CD4-positive, alpha-beta T cell treated with Interferon gamma for 1 hour (primary cell): ENCODE data around the gene SDK2.
A peak's percentile ranks its signal among the peaks of the same experiment; 100 is the strongest.

Experiments used
- DNase-seq: peaks from one replicate; pipeline ENCODE4 v3.0.0-alpha.2; 2020

The SDK2 gene

DNA sequence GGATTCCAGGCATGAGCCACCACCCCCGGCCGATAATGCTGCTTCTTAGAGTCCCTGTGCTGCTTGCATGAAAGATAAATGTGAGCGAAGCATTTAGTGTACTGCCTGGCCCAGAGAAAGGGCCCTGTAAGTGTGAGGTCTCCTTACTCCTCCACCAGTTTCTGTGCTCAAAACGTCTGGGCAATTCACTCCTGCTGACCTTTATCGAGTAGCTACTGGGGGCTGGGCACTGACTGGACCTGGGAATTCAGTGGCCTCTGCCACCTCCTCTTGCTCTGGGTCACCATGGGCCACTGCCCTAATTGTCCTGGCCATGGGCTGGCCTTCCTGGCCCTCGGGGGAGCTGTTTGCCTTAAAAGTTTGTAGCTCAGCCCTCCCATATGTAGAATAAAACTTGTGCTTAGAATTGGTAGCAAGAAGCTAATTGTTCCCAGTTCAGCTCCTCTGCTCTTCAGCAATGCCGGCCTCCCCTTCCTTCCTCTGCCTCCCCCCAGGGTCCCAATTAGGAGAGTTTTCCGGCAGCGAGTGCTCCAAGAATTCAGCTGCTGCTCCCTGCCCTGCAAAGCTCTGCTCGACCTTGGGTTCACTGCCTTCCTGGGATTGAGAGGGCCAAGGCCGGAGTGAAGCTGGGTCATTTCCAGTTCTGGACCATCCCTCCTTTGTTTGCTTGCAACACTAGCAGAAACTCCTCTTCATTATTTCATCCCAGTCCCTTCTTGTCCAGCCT lies 233.5 kb downstream of the SDK2 start:
- DNase-seq, result no peak

DNA sequence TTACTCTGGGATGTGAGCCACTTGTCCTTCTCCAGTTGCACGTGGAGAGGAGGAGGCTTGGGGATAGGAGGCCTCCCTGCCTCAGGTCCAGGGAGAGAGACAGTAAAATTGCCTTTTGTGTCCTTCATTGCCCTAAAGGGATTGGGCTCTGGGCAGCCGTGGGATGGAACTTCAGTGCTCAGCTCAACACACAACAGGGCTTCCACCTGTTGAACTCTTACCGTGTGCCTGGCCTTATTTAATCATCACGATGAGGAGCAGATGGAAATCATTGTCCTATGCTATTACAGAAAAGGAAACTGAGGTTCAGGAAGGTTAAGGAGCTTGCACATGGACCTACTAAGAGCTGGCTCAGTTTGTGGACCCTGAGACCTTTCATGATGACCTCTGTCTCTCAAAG lies 240.0 kb downstream of the SDK2 start:
- DNase-seq, result no peak

DNA sequence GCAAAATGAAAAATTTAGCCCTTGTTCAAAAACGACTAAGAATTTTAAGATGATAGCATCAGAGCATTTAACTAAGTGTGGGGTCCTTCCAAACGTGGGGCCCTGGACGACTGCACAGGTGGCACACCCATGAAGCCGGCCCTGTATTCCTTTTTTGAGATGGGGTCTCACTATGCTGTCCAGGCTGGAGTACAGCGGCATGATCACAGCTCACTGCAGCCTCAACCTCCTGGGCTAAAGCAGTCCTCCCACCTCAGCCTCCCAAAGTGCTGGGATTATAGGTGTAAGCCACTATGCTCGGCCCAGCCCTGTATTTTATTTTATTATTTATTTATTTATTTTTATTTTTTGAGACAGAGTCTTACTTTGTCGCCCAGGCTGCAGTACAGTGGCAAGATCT lies 241.8 kb downstream of the SDK2 start:
- DNase-seq, result no peak

DNA sequence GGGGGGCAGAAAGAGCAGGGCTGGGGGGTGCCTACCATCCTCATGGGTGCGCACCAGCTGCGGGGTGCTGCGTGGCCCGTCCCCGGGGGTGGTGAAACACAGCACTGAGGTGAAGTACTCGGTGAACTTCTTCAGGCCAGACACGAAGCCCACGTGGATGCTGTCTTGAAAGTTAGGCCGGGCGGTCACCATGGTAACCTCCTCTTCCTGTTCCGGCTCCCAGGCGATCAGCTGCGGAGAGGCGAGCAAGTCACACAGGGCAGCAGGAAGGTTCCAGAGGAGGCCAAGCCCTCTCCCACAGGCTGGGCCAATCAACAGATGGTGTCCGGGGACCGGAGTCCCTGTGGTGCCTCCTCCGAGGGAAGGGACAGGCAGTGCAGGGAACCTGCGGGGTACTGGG lies 242.3 kb downstream of the SDK2 start:
- DNase-seq, result peak; percentile 22

DNA sequence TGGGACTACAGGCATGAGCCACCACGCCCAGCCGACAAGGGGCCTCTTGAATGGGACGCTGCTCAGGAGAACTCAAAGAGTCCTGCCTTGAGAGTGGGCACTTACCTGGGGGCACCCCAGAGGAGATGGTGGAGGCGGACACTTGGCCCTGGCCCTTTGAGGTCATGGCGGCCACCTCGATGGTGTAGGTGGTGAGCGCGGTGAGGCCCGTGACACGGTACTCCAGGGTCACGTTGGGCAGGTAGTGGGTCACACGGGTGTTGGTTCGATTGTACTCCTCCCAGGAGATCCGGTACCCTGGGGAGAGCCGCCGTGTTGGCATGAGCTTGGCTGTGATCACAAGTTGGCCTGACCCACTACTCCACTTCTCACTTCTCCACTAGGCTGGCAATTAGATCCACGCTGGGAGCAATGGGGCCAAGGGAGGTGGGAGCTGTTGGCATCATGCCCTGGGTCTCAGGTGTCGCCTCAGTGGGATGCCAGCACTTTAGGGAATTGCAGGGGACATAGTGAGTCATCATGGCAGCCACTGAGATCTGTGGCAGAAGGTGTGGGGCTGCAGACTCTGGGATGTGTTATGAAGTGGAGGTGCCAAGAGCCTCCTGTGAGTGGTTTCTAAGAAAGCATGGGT lies 243.2 kb downstream of the SDK2 start:
- no peak for DNase-seq

DNA sequence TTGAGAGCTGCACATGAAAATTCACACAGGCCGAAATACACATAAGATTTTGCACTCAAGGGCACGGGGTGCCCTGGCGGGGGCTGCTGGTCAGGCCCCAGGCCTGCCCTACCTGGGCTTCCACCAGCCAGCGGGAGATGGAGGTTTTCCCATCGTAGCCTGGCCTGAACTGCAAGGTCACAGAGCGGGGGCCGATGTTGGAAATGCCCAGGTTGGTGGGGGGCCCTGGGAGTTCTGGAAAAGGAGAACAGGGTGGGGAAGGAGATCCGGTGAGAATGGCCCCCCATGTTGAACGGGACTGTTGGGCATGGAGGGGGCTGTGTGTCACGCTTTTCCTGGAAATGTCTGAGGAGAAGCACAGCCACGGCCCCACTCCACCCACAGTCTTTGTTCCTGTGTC lies 245.2 kb downstream of the SDK2 start:
- no peak for DNase-seq

DNA sequence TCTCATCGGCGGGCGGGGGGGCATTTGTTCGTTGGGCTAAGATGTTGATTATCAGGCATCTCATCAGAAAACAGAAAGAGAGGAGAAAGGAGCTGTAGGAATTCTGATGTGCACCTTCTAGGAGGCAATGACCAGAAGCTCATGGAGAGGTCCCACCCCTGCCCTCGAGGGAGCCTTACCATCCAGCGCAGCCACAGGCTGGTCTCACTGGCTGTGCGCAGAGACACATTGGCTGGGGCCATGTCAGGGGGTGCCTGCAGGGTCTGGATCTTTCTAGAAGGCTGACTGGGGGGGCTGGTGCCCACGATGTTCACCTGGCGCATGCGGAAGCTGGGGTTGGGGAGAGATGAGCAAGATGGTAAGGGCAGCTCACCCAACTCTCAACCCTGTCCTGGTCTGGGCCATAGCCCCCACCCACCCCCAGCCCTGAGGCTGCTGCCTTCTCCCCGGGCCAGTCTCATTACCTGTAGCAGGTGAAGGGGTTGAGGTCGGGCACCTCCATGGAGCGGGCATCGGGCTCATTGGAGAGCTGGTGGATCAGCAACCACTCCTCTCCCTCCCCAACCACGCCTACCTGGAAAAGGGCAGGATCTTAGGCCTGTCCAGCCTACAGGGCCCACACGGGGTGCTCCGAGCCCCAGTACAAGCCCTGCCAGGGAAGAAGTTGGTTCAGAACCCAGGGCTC lies 246.2 kb downstream of the SDK2 start:
- no peak for DNase-seq

DNA sequence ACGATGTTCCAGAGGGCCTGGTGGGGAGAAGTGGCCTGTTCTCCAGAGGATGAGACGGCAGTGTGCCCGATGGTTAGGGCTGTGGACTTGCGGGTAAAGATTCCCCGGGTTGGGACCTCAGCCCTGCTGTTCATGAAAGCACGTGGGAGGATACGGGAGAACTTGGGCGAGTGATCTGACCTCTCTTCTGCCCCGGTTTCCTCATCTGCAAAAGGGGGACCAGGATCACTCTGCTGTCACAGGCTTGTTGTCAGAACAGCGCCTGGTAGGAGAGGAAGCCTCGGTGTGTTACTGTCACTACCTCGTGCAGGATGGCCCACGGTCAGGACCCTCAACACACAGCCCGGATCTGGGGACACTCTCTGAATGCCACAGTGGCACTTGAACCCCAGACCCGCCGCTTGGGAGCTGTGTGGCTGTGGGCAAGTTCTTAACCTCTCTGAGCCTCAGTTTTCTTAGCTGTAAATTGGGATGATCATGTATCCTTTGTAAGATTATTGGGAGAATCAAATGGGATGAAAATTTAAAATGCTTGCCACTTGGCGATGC lies 246.9 kb downstream of the SDK2 start:
- no peak for DNase-seq

DNA sequence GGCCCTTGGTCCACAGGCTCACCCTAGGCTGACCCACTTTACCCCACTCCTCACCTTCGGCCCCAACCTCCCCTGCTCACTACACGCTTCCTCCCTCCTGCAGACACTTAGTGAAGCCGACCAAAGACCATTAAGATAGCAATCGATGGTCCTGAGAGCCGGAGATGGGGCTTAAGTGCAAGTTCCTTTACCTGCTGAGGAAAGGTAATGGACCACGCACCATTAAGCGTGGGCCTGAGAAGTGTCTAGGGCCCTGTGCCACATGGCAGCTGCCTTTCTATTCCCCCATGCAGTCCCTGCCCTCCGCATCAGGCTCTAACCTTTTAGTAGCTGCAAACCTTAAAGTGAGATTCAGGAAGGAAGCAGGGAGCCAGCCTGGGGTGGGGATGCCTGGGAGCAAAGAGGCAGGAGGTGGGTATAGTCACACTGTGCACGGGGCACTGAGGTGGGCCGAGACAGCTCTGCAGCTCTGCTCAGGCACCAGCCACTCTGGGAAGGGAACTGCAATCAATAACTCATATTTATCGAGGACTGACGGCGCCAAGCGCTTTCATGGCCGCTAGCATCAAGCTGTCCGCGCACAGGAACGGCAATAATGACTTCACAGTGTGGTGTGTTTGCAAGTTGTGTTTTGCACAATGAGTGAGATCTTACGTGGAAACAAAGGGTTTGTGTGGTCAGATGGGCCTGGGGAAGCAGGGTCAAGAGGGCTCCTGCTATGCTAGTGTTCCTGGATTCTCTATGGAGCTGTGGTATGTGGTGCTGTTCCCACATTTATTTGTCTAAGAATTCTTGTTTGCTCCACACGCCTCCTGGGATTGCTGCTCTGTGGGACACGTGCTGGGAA lies 247.6 kb downstream of the SDK2 start:
- no peak for DNase-seq

DNA sequence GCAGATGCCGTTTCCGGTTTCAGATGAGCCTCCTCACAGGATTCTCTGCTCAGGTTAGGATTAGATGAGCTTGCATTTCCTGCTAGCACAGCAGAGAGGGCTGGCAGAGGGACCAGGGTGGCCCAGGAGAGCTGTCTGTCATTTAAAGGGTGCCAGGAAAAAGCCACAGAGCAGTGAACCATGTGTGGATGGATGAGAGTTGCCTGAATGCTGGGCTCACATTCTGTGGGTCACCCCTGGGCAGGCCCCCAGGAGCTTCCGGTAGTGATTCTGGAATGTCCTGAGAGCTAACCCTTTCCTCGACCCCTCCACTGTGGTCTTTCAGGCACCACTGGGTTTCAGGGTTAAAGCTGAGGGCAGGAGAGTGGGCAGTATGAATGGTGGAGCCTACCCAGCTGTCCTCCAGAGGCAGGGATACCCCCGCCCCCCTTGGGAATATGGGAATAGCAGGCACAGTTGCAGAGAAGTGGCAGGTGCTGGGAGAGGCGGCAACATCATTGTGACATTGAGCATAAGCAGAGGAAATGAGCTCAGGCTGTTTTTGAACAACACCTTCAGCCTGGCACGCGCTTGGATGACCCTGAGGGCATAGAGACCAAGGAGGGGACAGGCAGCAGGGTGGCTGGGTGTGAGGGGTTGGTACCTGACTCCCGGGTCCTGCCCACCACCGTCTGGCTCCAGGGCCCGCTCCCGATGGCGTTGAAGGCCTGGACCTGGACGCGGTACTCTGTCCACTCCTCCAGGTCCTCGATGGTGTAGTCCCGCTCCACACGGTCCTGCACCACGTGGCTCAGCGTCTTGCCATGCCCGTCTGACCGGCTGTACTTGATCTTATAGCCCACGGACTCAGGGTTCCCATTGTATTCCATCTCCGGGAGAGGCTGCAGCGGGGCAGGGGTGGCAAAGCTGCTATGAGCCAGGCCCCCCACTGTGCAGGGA lies 249.5 kb downstream of the SDK2 start:
- no peak for DNase-seq

DNA sequence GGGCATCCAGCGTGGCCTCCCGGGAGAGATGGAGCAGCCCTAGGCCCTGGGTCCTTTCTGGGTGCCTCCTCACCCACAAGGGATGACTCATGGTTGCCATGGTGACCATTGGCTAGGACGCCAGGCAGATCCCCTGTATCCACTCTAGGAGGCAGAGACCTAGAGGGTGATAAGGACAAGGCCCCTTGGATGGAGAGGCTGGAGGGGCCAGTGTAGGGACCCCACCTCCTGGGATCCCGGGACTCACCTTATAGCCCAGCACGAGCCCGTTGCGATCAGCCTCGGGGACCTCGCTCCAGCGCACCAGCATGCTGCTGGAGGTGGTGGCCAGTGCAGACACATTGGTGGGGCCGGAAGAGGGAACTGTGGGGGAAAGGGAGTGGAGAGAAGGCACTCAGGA lies 250.3 kb downstream of the SDK2 start:
- no peak for DNase-seq

DNA sequence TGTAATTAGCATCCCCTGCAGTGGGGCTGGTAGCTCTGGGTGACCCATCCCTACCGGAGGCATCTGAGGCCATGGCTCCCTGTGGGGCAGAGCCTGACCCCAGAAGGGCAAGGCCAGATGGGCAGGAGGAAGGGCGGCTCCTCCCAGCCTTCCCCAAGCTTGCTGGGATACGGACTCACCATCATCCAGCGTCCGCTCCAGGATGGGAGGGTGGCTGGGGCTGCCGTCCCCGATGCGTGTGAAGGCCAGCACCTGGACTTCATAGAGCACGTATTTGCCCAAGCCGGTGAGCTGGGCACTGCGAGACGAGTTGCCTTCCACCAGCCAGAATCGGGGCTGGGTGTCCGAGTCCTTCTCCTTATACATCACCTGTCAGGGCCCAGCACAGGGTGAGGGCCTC lies 250.9 kb downstream of the SDK2 start:
- no peak for DNase-seq

DNA sequence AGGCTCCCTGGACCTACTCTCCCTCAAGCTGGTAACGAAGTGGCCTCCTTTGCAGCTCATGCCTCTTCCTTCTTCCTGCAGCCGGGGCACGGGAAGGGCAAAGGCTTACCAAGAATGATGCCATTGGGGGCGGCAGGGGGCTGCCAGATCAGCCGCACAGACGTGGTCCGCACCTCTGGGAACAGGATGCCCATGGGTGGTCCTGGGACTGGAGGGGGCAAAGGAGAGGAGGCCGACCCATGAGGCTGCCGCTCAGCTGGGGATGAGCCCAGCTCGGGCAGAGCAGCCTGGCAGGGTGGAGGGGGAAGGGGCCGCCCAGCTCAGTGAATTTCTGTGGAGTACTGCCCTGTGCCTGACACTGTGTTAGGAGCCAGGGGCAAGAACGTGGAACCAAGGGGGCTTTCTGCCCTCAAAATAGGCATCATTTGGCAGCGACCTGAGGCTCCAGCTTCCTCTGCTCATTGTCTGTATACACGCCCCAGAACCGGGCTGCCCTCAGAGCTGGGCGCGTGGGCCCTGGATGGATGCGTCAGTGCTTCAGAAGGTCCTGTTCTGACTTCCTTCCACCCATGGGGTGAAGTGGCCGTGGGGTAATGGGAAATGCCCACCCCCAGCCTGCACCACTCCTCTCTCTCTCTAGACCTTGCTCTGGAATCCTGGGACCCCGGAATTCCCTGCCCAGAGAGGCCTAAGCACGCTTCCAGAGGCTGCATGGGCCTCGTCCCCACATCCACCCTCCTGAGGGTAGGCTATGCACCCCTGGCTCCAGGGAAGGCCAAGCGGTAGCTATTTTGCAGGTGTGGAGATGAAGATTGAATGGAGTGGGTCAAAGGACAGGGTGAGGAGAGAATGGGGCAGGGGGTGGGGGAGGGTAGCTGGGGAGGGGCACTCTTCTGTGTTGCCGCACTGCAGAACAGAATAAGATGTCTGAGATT lies 252.6 kb downstream of the SDK2 start:
- no peak for DNase-seq

DNA sequence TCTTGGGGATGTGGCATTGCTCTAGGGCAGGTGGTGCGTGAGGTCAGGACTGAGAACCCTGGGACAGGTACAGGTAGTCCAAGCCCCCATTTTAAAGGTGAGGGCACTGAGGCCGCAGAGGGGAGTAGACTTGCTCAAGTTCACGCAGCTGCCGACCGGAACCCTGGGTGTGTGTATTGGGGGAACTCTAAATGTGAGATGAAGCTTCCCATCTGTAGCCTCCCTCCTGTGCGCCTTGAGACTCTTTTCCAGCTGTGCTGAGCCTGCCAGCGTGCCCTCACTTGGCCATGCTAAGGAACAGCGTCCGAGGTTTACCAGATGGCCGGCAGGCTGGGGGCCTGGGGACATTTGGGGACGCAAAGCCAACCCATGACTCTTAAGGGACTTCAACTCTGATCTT lies 253.4 kb downstream of the SDK2 start:
- no peak for DNase-seq

DNA sequence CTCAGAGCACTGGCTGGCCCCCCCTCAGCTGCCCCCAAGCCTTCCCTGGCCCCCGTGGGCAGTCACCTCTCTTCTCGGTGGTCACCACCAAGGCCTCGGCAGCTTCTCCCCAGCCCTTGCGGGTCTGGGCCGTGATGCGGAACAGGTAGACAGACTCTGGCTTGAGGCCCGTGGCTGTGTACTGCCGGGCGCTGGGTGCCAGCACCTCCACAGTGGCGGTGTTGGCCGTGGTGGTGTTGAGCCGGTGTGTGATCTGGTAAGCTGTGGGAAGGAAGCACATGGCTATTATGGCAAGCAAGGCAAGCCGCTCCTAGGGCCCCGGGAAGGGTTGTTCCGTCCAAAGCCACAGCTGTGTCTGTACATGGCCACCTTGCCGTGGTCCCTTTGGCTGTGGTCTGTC lies 254.0 kb downstream of the SDK2 start:
- no peak for DNase-seq

DNA sequence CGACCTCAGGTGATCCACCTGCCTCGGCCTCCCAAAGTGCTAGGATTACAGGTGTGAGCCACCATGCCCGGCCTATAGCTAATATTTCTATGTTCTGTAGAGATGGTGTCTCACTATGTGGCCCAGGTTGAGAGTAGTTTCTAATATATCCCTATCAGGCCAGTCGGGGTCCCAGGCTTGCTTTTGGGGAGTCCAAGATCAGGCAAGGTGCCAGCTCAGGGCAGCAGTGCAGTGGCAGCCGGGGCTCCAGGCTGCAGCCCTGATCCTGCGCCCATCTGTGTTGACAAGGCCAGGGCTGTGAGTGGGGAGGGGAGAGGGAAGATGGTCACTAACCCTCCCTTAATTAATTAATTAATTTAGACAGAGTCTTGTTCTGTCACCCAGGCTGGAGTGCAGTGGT lies 254.8 kb downstream of the SDK2 start:
- DNase-seq, result no peak

DNA sequence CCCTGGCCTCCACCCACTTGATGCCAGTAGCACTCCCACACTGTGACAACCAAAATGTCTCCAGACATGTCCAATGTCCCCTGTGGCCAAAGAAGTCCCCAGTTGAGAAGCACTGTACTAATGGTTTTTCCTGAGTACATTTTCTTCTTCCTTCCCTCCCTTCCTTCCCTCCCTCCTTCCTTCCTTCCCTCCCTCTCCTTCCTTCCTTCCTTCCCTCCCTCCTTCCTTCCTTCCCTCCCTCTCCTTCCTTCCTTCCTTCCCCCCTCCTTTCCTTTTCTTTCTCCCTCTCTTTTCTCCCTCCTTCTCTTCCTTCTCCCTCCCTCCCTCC lies 255.7 kb downstream of the SDK2 start:
- no peak for DNase-seq

DNA sequence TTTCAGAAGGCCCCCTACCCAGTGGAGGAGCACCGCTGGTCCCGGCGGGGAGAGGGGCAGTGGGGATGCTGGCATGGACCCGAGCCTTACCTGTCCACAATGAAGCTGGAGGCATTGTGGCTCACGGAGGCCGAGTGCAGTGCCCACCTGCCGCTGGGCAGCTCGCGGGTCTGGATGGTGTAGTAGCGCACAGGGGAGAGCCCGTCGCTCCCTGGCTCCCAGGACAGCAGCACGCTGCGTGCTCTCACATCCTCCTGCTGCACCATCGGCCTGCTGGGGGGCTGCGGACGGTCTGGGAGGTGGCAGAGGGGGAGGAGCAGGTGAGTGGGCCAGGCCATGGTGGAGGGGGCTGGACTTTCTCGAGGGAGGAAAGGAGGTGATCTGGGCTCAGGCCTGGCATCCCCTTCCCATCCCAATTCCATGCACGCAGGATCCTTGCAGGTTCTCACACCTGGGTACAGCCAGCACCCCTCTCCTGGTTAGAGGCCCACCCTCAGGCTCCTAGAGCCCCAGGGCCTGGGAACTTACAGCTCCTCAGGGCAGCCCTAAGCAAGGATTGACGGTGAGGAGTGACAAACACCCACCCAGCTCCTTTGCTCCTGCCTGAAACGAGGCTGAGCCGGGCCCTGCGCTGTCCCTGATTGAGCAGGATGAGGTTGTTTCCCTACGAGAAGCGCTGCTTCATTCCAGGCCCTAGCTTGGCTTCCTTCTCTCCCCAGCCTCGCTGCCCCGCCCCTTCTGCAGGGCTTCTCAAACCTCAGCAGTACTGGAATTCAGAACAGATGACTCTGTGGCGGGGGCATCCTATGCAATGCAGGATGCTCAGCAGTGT lies 256.3 kb downstream of the SDK2 start:
- DNase-seq, result no peak

DNA sequence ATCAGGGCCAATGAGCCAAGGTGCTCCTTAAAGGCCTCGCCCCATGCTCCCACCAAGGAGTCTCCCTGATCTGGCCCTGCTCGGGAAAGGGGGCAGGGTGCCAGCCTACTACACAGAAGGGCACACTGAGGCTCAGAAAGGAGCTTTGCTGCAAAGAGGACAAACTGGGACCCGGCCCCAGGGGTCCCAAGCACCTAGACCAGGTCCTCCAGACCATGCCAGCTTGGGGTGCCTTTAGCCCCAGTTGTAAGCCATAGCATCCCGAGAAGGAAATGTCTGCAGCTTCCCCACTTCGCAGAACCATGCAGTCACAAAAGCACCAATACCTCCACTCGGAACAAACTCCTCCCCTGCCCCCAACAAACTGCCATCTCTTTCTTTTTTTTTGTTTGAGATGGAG lies 257.7 kb downstream of the SDK2 start:
- DNase-seq, result no peak

DNA sequence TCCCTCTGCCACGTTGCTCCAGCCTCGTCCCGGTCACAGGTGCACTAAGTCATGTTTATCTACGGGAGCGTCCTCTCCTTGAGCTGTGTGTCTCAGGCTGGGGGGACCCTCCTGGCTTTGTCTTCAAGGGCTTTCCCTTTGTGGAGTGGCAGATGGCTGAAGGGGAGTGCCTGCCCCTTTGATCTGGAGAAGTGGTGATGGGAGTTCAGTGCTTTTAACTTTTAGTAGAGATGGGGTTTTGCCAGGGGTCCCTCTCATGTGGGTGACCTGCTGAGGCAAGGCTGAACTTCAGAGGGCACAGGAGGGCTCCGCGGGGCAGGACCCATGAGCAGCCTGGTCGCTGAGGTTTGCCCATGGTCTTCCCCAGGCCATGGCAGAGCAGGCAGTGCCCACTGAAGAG lies 259.3 kb downstream of the SDK2 start:
- no peak for DNase-seq
